ENCODE measurements around the gene RCAN1.

The RCAN1 gene

GRCh38 chr21:34517039-34517438 is 97.9 kb downstream of the RCAN1 start:
- Histone ChIP-seq H3K9me3 (ENCODE audit: insufficient read depth, low read depth, low read length) (no peaks in the 10 kb centered on the region), H2BK5ac (ENCODE audit: low read depth, low read length, poor library complexity) (no peak overlapping the region), H3K36me3 (ENCODE audit: control insufficient read depth in 1 of 2, insufficient read depth in 2 of 2, low read length in 2 of 2) (peaks cover 29 to 41% of the 10 kb centered on the region in 2 experiments), H2BK120ac (ENCODE audit: insufficient read depth, low read length, poor library complexity) (no peak overlapping the region), H3K23ac (ENCODE audit: low read length) (no peak overlapping the region), H3K79me2 (ENCODE audit: control insufficient read depth, insufficient read depth, low read length, poor library complexity) (no peaks in the 10 kb centered on the region), H2AFZ (ENCODE audit: insufficient read depth, low read length, poor library complexity) (no peak overlapping the region), H3K4me2 (ENCODE audit: low read length) (no peak overlapping the region), H3K4me3 (ENCODE audit: low read depth, low read length) (no peak overlapping the region), H3K4me1 (ENCODE audit: control insufficient read depth in 1 of 2, insufficient read depth in 2 of 2, low read length in 2 of 2) (peaks cover 4% of the 10 kb centered on the region in 2 experiments), H3K27me3 (ENCODE audit: insufficient read depth, low read length) (no peaks in the 10 kb centered on the region), H2AK5ac (ENCODE audit: low read length) (no peak overlapping the region), H4K12ac (ENCODE audit: low read depth, low read length) (no peak overlapping the region), H3K14ac (ENCODE audit: low read length) (no peak overlapping the region), H3K9ac (ENCODE audit: low read length) (no peak overlapping the region), H2BK12ac (ENCODE audit: low read length) (no peak overlapping the region), H3K79me1 (ENCODE audit: low read length) (no peaks in the 10 kb centered on the region), H3K4ac (ENCODE audit: low read depth, low read length) (no peak overlapping the region), H4K91ac (ENCODE audit: low read depth, low read length) (no peak overlapping the region), H4K8ac (ENCODE audit: low read depth, low read length) (no peak overlapping the region), H3K18ac (ENCODE audit: low read length) (no peak overlapping the region), H3K27ac (ENCODE audit: low read depth, low read length) (no peak overlapping the region)
- WGBS (ENCODE audit: extremely low coverage, insufficient coverage, insufficient read length): no CpG with 5 or more reads among the region's 5 CpGs
- no peak for DNase-seq

DNA sequence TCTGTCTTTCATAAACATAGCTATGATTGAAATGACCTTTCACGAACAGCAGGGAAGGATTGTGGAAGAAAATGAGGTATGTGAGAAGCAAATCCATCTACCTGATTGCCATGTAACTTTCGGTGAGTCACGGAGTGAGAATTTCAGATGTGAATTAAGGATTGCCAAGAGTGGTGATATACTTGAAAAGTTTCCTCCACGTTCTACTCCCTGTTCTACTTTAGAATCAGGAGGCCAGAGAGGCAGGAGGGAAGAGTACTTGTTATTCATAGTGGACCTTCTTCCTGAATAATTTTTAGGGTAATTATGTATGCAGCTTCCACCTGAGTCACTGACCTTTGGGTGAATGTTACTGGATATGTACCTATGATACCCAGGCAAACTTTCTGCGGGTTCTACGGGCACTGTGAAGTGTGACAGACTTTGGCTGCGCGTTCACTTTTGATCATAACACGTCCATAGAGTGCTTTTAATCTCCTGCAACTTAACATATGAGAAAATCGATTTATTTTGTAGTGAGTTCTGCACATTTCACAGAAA is 100.3 kb downstream of the RCAN1 start:
- Histone ChIP-seq H2AFZ (ENCODE audit: insufficient read depth, low read length, poor library complexity) (no peak overlapping the region), H3K79me2 (ENCODE audit: control insufficient read depth, insufficient read depth, low read length, poor library complexity) (no peaks in the 10 kb centered on the region), H2BK120ac (ENCODE audit: insufficient read depth, low read length, poor library complexity) (no peak overlapping the region), H3K9ac (ENCODE audit: low read length) (no peak overlapping the region), H3K23ac (ENCODE audit: low read length) (no peak overlapping the region), H4K12ac (ENCODE audit: low read depth, low read length) (no peak overlapping the region), H3K4me3 (ENCODE audit: low read depth, low read length) (no peak overlapping the region), H3K9me3 (ENCODE audit: insufficient read depth, low read depth, low read length) (no peaks in the 10 kb centered on the region), H4K8ac (ENCODE audit: low read depth, low read length) (no peak overlapping the region), H3K4me2 (ENCODE audit: low read length) (no peak overlapping the region), H3K27me3 (ENCODE audit: insufficient read depth, low read length) (no peaks in the 10 kb centered on the region), H3K14ac (ENCODE audit: low read length) (no peak overlapping the region), H3K4ac (ENCODE audit: low read depth, low read length) (no peak overlapping the region), H3K18ac (ENCODE audit: low read length) (no peak overlapping the region), H2AK5ac (ENCODE audit: low read length) (no peak overlapping the region), H2BK12ac (ENCODE audit: low read length) (no peak overlapping the region), H3K4me1 (ENCODE audit: control insufficient read depth in 1 of 2, insufficient read depth in 2 of 2, low read length in 2 of 2) (peaks cover 4% of the 10 kb centered on the region in 2 experiments), H3K79me1 (ENCODE audit: low read length) (peaks cover 2% of the 10 kb centered on the region), H3K27ac (ENCODE audit: low read depth, low read length) (no peak overlapping the region), H4K91ac (ENCODE audit: low read depth, low read length) (no peak overlapping the region), H2BK5ac (ENCODE audit: low read depth, low read length, poor library complexity) (no peak overlapping the region), H3K36me3 (ENCODE audit: control insufficient read depth in 1 of 2, insufficient read depth in 2 of 2, low read length in 2 of 2) (peaks cover 14 to 19% of the 10 kb centered on the region in 2 experiments)
- no CpG with 5 or more reads among the region's 10 CpGs for WGBS (ENCODE audit: extremely low coverage, insufficient coverage, insufficient read length)
- DNase-seq: peak; percentile 53 to 82

DNA sequence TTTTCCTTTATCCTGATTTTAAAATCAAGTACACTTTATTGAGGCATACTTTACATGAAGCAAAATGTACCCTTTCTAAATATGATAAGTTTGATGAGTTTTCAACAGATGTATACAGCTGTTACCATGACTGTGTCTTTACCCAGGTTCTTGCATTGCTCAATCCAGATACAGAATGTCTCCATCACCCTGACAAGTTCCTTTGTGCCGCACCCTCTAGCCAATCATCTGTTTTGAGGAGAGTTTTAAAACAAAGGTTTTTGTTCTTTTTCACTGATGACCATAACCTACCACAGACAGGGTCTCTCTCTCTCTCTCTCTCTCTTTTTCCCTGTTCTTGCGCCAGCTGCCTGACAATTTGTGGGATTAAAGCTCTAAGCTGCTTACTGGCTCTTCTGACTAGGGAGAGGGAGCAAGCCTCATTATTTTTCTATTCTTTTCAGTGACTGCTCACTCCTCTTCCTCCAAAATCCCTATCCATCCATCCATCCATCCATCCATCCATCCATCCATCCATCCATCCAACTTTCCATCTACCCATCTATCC is 101.7 kb downstream of the RCAN1 start:
- H3K4me2 ChIP-seq (ENCODE audit: low read length): no peak overlapping the region
- H4K12ac ChIP-seq (ENCODE audit: low read depth, low read length): no peak overlapping the region
- no peak overlapping the region for H3K4me3 ChIP-seq (ENCODE audit: low read depth, low read length)
- no peak overlapping the region for H4K8ac ChIP-seq (ENCODE audit: low read depth, low read length)
- WGBS (ENCODE audit: extremely low coverage, insufficient coverage, insufficient read length): no CpG with 5 or more reads among the region's 2 CpGs
- H3K79me2 ChIP-seq (ENCODE audit: control insufficient read depth, insufficient read depth, low read length, poor library complexity): no peaks in the 10 kb centered on the region
- no peak overlapping the region for H2AFZ ChIP-seq (ENCODE audit: insufficient read depth, low read length, poor library complexity)
- no peak overlapping the region for H4K91ac ChIP-seq (ENCODE audit: low read depth, low read length)
- H3K27me3 ChIP-seq (ENCODE audit: insufficient read depth, low read length): no peaks in the 10 kb centered on the region
- no peaks in the 10 kb centered on the region for H3K9me3 ChIP-seq (ENCODE audit: insufficient read depth, low read depth, low read length)
- H3K27ac ChIP-seq (ENCODE audit: low read depth, low read length): no peak overlapping the region
- no peak overlapping the region for H2BK120ac ChIP-seq (ENCODE audit: insufficient read depth, low read length, poor library complexity)
- no peak overlapping the region for H3K14ac ChIP-seq (ENCODE audit: low read length)
- DNase-seq: peak in 1 of 2 donors; percentile 27
- H3K9ac ChIP-seq (ENCODE audit: low read length): no peak overlapping the region
- H3K4me1 ChIP-seq (ENCODE audit: control insufficient read depth in 1 of 2, insufficient read depth in 2 of 2, low read length in 2 of 2): no peaks in the 10 kb centered on the region
- peaks cover 2% of the 10 kb centered on the region for H3K79me1 ChIP-seq (ENCODE audit: low read length)
- no peak overlapping the region for H2BK12ac ChIP-seq (ENCODE audit: low read length)
- no peak overlapping the region for H3K18ac ChIP-seq (ENCODE audit: low read length)
- peaks cover 5 to 11% of the 10 kb centered on the region in 2 experiments for H3K36me3 ChIP-seq (ENCODE audit: control insufficient read depth in 1 of 2, insufficient read depth in 2 of 2, low read length in 2 of 2)
- no peak overlapping the region for H3K23ac ChIP-seq (ENCODE audit: low read length)
- H2BK5ac ChIP-seq (ENCODE audit: low read depth, low read length, poor library complexity): no peak overlapping the region
- H3K4ac ChIP-seq (ENCODE audit: low read depth, low read length): no peak overlapping the region
- H2AK5ac ChIP-seq (ENCODE audit: low read length): no peak overlapping the region

DNA sequence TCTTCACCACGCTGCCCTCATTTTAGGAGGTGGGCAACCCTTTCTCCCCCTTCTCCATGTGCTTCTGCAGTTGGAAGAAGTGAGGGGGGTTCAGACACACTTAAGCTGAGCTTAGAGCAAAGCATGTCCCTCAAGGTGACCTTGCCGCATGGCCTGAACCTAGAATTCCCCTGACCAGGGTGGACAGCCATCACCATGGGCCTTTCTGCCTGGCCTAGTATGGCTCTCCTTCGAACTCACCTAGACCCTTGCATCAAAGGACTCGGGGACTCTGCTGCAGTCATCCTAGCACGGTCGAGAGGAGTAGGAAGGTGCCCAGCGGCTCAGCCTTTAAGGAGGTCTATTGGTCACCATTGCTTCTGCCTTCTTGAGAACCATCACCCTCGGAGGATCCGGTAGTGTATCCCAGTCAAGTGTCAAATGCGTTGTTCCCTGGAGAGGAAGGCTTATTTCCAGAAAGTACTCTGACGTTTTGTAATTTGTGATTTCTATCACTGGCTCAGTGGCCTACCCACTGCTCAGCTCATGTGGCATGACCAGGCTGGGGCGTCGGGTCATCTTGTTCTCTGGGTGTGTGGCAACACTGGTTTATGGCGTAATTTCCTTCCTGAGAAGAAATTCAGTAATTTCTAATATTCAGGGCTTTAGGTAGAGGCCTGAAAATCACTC is 103.0 kb downstream of the RCAN1 start, which contains the start of gene KCNE1:
Gene KCNE1 (minus strand): TSS at position 424 of the 669 bp plus-strand sequence. CDS start 62,576 bp downstream, outside the sequence.
- Histone ChIP-seq H3K9me3 (ENCODE audit: insufficient read depth, low read depth, low read length) (no peaks in the 10 kb centered on the region), H3K4me1 (ENCODE audit: control insufficient read depth in 1 of 2, insufficient read depth in 2 of 2, low read length in 2 of 2) (no peaks in the 10 kb centered on the region), H3K79me2 (ENCODE audit: control insufficient read depth, insufficient read depth, low read length, poor library complexity) (no peaks in the 10 kb centered on the region), H3K79me1 (ENCODE audit: low read length) (peaks cover 2% of the 10 kb centered on the region), H2BK5ac (ENCODE audit: low read depth, low read length, poor library complexity) (no peak within 1 kb of the TSS), H3K27ac (ENCODE audit: low read depth, low read length) (no peak within 1 kb of the TSS), H3K4me2 (ENCODE audit: low read length) (no peak within 1 kb of the TSS), H3K27me3 (ENCODE audit: insufficient read depth, low read length) (no peaks in the 10 kb centered on the region), H3K23ac (ENCODE audit: low read length) (no peak within 1 kb of the TSS), H3K9ac (ENCODE audit: low read length) (no peak within 1 kb of the TSS), H2AK5ac (ENCODE audit: low read length) (no peak within 1 kb of the TSS), H3K4ac (ENCODE audit: low read depth, low read length) (no peak within 1 kb of the TSS), H4K12ac (ENCODE audit: low read depth, low read length) (no peak within 1 kb of the TSS), H2BK12ac (ENCODE audit: low read length) (no peak within 1 kb of the TSS), H3K18ac (ENCODE audit: low read length) (no peak within 1 kb of the TSS), H2AFZ (ENCODE audit: insufficient read depth, low read length, poor library complexity) (no peak within 1 kb of the TSS), H4K8ac (ENCODE audit: low read depth, low read length) (no peak within 1 kb of the TSS), H3K36me3 (ENCODE audit: control insufficient read depth in 1 of 2, insufficient read depth in 2 of 2, low read length in 2 of 2) (no peaks in the 10 kb centered on the region), H4K91ac (ENCODE audit: low read depth, low read length) (no peak within 1 kb of the TSS), H3K4me3 (ENCODE audit: low read depth, low read length) (no peak within 1 kb of the TSS), H3K14ac (ENCODE audit: low read length) (no peak within 1 kb of the TSS), H2BK120ac (ENCODE audit: insufficient read depth, low read length, poor library complexity) (no peak within 1 kb of the TSS)
- peak in 1 of 2 donors; percentile 36 for DNase-seq
- no CpG with 5 or more reads among the region's 14 CpGs for WGBS (ENCODE audit: extremely low coverage, insufficient coverage, insufficient read length)

All from trophoblast cell (in vitro differentiated cells and primary cell).